ENCODE measurements around the gene IFNA1.
"Not testable (repeated sequence)": the region's sequence is repeated elsewhere in the genome, so short reads cannot be mapped to it uniquely, and the experiment has no call there.

IFNA1 gene

GRCh38 chr9:21449312-21449711, 9.1 kb downstream of the IFNA1 start:
- not testable (repeated sequence) for DNase-seq (ENCODE audit: low spot score)

DNA sequence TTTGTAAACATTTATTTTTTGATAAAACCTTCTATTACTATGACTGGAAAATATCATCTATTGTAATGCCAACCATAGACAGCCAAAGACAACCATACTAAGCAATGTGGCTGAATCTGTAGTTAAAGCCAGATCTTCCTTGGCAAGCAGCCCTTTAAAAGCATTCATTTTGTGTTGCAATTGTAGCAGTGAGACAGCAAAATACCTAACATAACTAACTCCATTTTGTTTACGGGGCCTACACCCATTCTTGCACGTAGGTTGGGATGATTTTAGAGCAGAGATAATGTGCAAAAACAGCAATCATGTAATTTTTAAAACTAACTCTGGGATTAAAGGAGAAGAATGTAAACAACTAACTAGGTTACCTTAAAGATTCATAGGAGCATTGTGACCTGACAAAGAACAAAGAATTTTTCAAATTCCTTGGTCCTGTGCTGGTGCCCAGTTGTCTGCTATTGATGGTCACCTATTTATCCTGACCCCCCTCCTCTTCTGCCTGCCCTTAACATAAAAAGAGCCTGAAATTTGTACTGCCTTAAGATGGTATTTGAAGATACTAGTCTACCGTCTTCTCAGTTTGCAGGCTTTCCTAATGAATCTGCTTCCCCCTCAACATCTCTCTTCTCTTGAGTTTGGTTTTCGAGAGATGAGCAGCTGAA, 10.6 kb downstream of the IFNA1 start:
- no peak for DNase-seq (ENCODE audit: low spot score)

GRCh38 chr9:21452681-21453080, 12.4 kb downstream of the IFNA1 start:
- no peak for DNase-seq (ENCODE audit: low spot score)

DNA sequence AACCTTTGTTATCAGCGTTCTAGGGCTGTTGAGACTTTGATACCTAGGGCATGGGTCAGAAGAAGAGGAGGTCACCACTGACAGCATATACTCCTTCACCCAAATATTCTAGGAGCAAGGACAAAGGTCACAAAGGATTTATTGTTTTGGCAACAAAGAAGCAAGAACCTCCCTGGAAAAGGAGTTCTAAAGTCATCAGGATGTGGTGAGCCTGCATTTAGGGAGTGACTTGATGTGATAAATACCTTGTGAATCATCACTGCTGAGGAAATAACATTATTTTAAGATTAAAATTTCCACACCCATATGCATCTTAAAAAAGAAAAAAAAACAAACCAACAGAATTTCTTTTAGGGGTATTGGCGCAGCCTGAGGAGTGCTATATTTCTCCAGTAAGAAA, 13.9 kb downstream of the IFNA1 start:
- no peak for DNase-seq (ENCODE audit: low spot score)

GRCh38 chr9:21455320-21455719, 15.1 kb downstream of the IFNA1 start:
- DNase-seq (ENCODE audit: low spot score), result peak; percentile 45

DNA sequence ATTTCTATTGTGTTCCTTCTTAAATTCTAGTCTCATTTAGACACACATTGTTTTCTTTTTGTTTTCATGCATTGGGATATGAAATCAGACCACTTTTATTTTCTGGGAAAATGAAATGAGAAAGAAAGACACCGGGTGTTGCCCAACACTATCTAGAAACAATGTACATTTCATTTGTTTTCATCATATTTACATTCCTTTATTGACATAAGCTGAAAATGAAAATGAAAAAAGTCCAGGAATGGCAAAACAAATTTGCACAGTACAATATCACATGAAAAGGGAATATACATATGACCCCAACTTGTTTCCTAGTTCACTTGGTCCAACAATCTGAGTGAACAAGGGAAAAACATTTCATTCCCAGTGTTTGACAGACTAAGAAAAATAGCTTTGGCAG, 21.1 kb downstream of the IFNA1 start:
- no peak for DNase-seq (ENCODE audit: low spot score)

DNA sequence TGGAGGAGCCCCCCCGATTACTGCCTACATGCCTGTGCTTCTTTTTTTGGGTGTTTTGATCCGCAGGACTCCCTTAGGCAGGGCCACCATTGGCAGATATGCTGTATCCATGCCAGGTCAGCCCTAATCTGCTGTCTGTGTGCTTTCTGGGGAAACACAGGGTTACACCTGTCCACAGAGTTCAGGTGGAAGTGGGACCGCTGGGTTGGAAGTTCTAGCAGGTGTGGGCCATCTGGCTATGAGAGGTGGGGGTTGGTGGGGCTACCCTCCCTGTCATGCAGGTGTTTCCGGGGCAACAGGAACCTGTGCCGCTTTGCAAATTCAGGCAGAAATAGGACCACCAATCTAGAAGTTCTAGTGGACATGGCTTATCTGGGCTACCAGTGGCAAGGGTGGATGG, 24.9 kb downstream of the IFNA1 start:
- DNase-seq (ENCODE audit: low spot score), result no peak

DNA sequence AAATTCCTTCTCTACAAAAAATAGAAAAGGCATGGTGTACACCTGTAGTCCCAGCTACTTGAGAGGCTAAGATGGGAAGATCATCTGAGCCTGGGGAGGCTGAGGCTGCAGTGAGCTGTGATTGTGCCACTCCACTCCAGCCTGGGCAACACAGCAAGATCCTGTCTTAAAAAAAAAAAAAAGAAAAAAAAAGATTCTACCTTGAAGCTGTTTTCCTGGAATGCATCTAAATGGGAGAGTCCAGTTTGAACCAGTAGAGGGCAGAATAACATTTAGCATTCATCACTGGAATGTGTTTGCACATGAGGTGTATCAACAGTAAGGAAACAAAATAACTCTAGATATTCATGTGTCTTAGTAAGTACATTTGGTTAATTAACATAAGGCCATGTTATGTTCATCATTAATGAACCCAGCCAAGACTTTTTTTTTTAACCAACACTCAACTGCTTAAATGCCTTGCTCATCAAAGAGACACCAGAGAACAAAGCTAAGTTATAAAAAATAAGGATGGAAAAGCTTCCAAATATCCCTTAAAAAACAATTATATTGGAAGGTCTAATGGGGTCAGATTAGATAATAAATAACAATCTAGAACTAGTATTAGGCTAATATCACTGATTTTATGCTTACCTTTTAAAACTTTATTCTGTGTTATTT, 25.8 kb downstream of the IFNA1 start:
- peak; percentile 73 for DNase-seq (ENCODE audit: low spot score)

GRCh38 chr9:21470126-21470525, 29.9 kb downstream of the IFNA1 start:
- DNase-seq (ENCODE audit: low spot score), result no peak

DNA sequence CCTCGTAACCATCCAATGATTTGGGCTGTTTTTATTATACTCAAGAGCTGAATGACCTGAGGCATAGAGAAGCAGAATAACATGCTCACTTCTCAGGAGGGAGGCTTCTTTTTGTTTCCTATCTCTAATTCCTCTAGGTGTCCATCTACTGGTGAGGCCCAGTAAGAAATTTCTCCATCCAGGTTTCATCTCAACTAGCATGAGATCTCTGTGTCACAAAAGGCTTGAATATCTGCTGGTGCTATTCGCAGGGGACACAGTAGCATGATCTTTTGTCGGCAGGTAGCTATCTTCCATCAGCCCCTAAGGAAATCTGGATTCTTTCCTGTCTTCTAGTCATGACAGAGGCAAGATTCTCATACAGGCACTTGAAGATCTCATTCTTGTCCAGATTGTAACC, 33.0 kb downstream of the IFNA1 start:
- DNase-seq (ENCODE audit: low spot score), result no peak

DNA sequence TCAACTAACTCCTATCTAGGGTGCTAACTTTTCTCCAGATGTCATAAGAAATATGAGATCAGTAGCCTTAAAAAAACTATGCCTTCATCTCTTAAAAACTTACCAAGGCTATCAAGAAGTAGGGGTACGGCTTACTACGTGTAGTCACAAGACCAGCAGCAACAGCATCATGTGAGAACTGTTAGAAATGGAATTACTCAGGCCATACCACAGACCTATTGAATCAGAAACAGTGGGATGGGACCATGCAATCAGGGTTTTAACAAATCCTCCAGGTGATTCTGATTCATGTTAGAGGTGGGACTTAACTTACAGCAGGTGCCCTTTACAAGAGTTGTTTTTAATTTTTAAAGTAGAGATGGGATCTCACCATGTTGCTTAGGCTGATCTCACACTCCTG, 37.2 kb downstream of the IFNA1 start:
- DNase-seq (ENCODE audit: low spot score), result no peak

DNA sequence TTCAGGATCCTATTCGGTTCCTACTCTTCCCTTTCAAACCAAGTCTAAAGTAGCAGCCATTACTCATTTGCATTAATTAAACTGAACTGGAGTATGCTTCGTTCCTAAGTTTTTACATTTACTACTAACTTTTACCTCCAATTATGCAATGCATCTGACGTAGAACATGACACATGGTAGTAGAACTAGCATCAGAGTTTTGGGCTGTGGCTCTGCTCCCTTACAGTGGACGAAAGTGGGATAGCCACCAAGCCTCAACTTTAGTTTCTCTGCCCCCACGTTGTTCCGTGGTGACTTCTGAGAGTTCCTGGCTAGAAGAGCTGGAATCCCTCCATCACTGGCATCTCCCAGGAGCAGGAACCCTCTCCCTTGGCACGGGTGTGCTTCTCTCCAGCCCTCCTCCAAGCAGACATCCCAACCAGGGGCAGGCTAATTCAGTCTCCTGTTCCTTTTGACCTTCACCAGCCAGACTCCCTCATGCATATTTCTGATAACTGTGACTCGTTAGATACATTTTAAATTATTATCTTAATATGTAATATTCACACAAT, 39.0 kb downstream of the IFNA1 start:
- DNase-seq (ENCODE audit: low spot score), result no peak

GRCh38 chr9:21481470-21482056, 41.3 kb downstream of the IFNA1 start:
- DNase-seq (ENCODE audit: low spot score), result no peak

DNA sequence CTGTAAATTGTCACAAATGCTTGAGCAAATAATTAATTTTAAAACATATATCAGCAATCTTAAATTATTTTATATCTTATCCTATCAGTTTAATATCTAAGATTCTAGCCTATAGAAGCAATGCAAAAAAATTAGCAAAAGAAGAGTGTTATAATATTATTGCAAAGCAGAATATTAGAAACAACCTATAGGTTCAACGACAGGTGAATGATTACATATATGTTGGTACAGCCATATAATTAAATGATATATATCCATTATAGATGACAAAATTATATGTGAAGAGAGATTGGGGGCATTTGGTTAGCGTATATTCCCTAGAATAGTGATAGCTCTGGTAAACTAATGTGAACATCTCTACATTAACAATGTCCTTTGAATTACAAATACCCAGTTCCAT, 42.0 kb downstream of the IFNA1 start, which contains the start of gene IFNE:
Gene IFNE, minus strand, starts transcription at position 101 of the 400 bp plus-strand sequence. CDS start 619 bp downstream, outside the sequence.
- no peak for DNase-seq (ENCODE audit: low spot score)
